Cardiac fibroblast (primary cell): ENCODE data around the gene ERC2.
A peak's percentile ranks its signal among the peaks of the same experiment; 100 is the strongest.

ENCODE experiments used
- DNase-seq, 2 donors: peaks; one replicate each; pipeline versions ENCODE4 v3.0.0 to v3.0.0-alpha.2; 2010; ENCODE audit warnings: low read depth in 2 of 2
- H3K4me3 ChIP-seq, 2 donors: replicated peaks in 1 of 2; 1 replicate in 1 of 2; 2 replicates in 1 of 2; pipeline ENCODE4 v1.5.1; 2011; ENCODE audit warnings: low read depth in 2 of 2, low read length in 2 of 2, mild to moderate bottlenecking in 2 of 2, moderate library complexity in 1 of 2
- CTCF ChIP-seq: IDR thresholded peaks from one replicate; pipeline ENCODE4 v1.5.1; 2011; ENCODE audit warnings: low read depth, mild to moderate bottlenecking, low read length, inconsistent platforms

ERC2 gene

GRCh38 chr3:55746808-55747413, 721.4 kb downstream of the ERC2 start:
- TF ChIP-seq CTCF, result peak; percentile 30
- peak; percentile 40 to 41 for DNase-seq
- no peak overlapping the region for H3K4me3 ChIP-seq

GRCh38 chr3:55742832-55743136, 725.5 kb downstream of the ERC2 start:
- H3K4me3 ChIP-seq, result no peak overlapping the region
- TF ChIP-seq CTCF, result no peak
- DNase-seq, result no peak

GRCh38 chr3:55742022-55742831, 726.0 kb downstream of the ERC2 start:
- TF ChIP-seq CTCF, result no peak
- no peak for DNase-seq
- H3K4me3 ChIP-seq, result no peak overlapping the region

GRCh38 chr3:55737186-55737585, 731.1 kb downstream of the ERC2 start:
- no peak for DNase-seq
- H3K4me3 ChIP-seq, result no peak overlapping the region
- TF ChIP-seq CTCF, result no peak

- no peak for TF ChIP-seq CTCF
- no peak for DNase-seq
Measured at GRCh38 chr3:55735976-55736375, 732.3 kb downstream of the ERC2 start.

GRCh38 chr3:55731741-55732140, 736.5 kb downstream of the ERC2 start:
- no peak for TF ChIP-seq CTCF
- no peak for DNase-seq
- H3K4me3 ChIP-seq, result no peak overlapping the region

More at GRCh38 chr3:55735976-55736375, 732.3 kb downstream of the ERC2 start:
- no peak overlapping the region for H3K4me3 ChIP-seq

GRCh38 chr3:55729546-55729945, 738.7 kb downstream of the ERC2 start:
- H3K4me3 ChIP-seq, result no peak overlapping the region
- DNase-seq, result no peak
- TF ChIP-seq CTCF, result no peak
